Measurements from ENCODE around the gene PCDH10. TPM values are rescaled to one million over a fixed set of nuclear protein-coding genes. Genes with fewer than 3 reads are reported as not detected.

Gene PCDH10
- polyA plus RNA-seq, 1 experiment, result 31.1 TPM

DNA sequence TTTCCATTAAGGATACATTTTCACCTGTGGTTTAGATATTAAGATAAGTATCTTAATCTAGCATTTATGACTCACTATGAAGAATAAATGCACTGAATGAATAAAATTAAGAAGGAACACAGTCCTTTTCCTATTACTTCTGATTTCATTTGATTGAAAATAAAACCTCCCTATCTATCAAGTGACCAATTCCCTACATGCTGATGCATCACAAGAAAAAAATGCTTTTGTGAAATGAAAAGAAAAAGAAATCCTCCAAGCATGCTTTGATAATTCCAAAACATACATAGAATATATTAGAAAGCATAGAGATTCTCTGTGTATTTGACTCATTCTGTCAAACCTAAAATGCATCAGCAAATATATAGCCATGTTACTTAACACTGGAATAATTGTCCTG lies 37.1 kb downstream of the PCDH10 start:
- TF ChIP-seq, protein P1, sequence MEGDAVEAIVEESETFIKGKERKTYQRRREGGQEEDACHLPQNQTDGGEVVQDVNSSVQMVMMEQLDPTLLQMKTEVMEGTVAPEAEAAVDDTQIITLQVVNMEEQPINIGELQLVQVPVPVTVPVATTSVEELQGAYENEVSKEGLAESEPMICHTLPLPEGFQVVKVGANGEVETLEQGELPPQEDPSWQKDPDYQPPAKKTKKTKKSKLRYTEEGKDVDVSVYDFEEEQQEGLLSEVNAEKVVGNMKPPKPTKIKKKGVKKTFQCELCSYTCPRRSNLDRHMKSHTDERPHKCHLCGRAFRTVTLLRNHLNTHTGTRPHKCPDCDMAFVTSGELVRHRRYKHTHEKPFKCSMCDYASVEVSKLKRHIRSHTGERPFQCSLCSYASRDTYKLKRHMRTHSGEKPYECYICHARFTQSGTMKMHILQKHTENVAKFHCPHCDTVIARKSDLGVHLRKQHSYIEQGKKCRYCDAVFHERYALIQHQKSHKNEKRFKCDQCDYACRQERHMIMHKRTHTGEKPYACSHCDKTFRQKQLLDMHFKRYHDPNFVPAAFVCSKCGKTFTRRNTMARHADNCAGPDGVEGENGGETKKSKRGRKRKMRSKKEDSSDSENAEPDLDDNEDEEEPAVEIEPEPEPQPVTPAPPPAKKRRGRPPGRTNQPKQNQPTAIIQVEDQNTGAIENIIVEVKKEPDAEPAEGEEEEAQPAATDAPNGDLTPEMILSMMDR (IDR thresholded peaks at IDR 0.05; ENCODE audit: insufficient read depth, low read depth, low read length), result no peak
- Histone ChIP-seq H3K27me3 (ENCODE audit: control insufficient read depth, insufficient read depth, low read length) (no peaks in the 10 kb centered on the region), H3K36me3 (ENCODE audit: control insufficient read depth, insufficient read depth, low read length) (no peaks in the 10 kb centered on the region), H3K4me3 (ENCODE audit: low read depth, low read length) (no peak overlapping the region)
- POLR2A ChIA-PET, result no interaction called here
- DNase-seq (ENCODE audit: low read depth), result no peak
- CTCF ChIA-PET, result no interaction called here

DNA sequence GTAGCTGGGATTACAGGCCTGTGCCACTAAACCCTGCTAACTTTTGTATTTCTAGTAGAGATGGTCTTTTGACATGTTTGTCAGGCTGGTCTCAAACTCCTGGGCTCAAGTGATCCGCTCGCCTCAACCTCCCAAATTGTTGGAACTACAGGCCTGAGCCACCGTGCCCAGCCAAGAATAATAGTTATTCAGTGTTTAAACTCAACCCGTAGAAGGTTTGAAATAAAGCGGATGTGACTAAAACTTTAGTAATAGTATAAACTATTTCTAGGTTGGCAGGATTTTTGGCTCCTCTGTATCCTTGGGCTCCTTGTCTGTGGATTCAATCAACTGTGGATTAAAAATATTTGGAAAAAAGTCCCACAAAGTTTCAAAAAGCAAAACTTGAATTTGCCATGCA lies 37.8 kb downstream of the PCDH10 start:
- no peak overlapping the region for H3K4me3 ChIP-seq (ENCODE audit: low read depth, low read length)
- ChIA-PET CTCF (no interaction called here), POLR2A (no interaction called here)
- H3K27me3 ChIP-seq (ENCODE audit: control insufficient read depth, insufficient read depth, low read length), result no peaks in the 10 kb centered on the region
- TF ChIP-seq, protein P1 (IDR thresholded peaks at IDR 0.05; ENCODE audit: insufficient read depth, low read depth, low read length), result no peak
- no peaks in the 10 kb centered on the region for H3K36me3 ChIP-seq (ENCODE audit: control insufficient read depth, insufficient read depth, low read length)
- no peak for DNase-seq (ENCODE audit: low read depth)

DNA sequence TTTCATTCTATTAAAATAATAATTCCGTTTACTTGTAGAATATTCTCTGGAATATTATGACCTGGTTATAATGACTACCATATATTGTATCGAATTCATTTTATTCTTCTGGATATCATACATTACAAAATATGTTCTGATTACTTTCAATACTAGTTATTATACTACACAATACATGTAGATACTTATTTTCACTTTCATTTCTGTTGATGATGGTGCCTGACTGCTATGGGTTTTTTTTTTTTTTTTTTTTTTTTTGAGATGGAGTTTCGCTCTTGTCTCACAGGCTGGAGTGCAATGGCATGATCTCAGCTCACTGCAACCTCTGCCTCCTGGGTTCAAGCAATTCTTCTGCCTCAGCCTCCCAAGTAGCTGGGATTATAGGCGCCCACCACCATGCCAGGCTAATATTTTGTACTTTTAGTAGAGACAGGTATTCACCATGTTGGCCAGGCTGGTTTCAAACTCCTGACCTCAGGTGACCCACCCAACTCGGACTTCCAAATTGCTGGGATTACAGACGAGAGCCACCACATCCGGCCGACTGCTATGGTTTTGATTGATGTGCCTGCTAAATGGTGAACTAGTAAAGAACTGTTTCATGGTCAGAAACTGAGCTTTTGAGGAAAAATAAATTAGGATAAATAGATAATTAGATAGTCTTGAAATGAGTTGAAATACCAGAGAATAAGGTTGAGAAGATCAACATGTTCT lies 39.5 kb downstream of the PCDH10 start:
- no peak for DNase-seq (ENCODE audit: low read depth)
- CTCF ChIA-PET, result no interaction called here

DNA sequence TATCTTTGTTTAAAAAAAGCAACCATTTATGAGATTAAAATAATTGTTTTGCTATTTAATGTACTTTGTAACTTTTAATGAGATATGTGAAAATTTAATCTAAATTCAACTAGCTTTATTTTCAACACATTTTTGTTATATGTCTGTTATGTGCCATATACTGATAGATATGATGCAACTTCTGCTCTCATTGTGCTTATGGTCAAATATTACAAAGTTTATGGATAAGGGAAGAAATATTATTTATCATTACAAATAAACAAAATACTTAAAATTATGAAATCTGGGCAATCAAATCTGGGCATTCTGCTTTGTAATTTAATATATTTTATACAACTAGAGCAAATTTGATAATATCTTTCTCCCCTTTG lies 40.0 kb downstream of the PCDH10 start:
- no peak for DNase-seq (ENCODE audit: low read depth)
- TF ChIP-seq, protein P1 (IDR thresholded peaks at IDR 0.05; ENCODE audit: insufficient read depth, low read depth, low read length), result no peak
- ChIA-PET POLR2A (no interaction called here), CTCF (no interaction called here)
- H3K36me3 ChIP-seq (ENCODE audit: control insufficient read depth, insufficient read depth, low read length), result no peaks in the 10 kb centered on the region
- H3K4me3 ChIP-seq (ENCODE audit: low read depth, low read length), result no peak overlapping the region
- H3K27me3 ChIP-seq (ENCODE audit: control insufficient read depth, insufficient read depth, low read length), result no peaks in the 10 kb centered on the region

More for the DNA sequence above, 39.5 kb downstream of the PCDH10 start:
- no peaks in the 10 kb centered on the region for H3K27me3 ChIP-seq (ENCODE audit: control insufficient read depth, insufficient read depth, low read length)
- H3K4me3 ChIP-seq (ENCODE audit: low read depth, low read length), result no peak overlapping the region
- H3K36me3 ChIP-seq (ENCODE audit: control insufficient read depth, insufficient read depth, low read length), result no peaks in the 10 kb centered on the region
- TF ChIP-seq, protein P1 (IDR thresholded peaks at IDR 0.05; ENCODE audit: insufficient read depth, low read depth, low read length), result no peak
- POLR2A ChIA-PET, result no interaction called here

DNA sequence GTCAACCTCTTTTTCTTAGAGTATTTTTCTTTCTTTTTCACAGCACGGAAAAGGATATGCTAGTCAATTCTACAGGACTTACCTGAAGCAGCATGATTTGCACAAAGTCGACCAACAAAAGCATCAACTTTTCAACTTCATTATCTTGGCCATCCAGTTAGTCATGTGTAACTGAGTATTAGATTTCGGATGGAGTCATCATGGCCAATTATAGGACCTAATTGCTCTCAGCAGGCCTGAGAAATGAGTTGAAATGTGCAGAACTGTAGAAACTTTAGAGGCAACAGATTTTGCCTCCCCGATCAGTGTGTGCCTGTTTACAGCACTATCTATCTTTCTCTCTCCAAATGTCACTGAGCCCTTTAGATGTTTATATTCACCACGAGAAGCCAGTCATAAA lies 41.0 kb downstream of the PCDH10 start:
- POLR2A ChIA-PET, result no interaction called here
- H3K4me3 ChIP-seq (ENCODE audit: low read depth, low read length), result no peak overlapping the region
- DNase-seq (ENCODE audit: low read depth), result no peak
- H3K27me3 ChIP-seq (ENCODE audit: control insufficient read depth, insufficient read depth, low read length), result no peaks in the 10 kb centered on the region
- CTCF ChIA-PET, result no interaction called here
- TF ChIP-seq, protein P1 (IDR thresholded peaks at IDR 0.05; ENCODE audit: insufficient read depth, low read depth, low read length), result no peak
- H3K36me3 ChIP-seq (ENCODE audit: control insufficient read depth, insufficient read depth, low read length), result no peaks in the 10 kb centered on the region
